ENCODE data around the gene COL23A1. TPM values are rescaled to one million over a fixed set of nuclear protein-coding genes. Genes with fewer than 3 reads are reported as not detected.

COL23A1 gene
- total RNA-seq, 1 experiment from 2014 or later: 0.18 TPM

DNA sequence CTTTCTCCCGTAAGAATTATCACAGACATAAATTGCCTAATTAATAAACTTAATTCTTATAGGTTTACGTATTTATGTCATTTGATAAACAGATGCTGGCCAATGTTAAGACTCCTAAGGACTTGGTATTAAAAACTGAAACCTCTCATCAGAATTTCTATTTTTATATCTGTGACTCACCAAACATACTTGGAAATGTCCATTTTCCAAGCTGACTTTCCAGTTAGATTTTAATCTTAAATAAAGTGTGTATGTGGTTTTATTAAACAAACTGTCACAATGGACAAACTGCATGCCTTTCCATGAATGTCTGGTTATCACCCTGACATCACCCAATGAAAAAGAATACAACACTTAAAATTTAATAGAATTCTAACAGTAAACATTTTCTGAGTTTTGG lies 12.6 kb upstream of the COL23A1 start:
- ChIA-PET CTCF (no interaction called here), POLR2A (no interaction called here)
- no peaks in the 10 kb centered on the region for H3K4me1 ChIP-seq
- Mint-ChIP-seq H3K27me3 (ENCODE audit: insufficient read depth, unreplicated experiment) (no peaks in the 10 kb centered on the region), H3K9me3 (ENCODE audit: unreplicated experiment) (peaks cover 16% of the 10 kb centered on the region), H3K4me1 (ENCODE audit: low read depth, unreplicated experiment) (no peaks in the 10 kb centered on the region), H3K27ac (ENCODE audit: unreplicated experiment) (no peak overlapping the region), H3K36me3 (ENCODE audit: insufficient read depth, unreplicated experiment) (peaks cover 95% of the 10 kb centered on the region), H3K4me3 (ENCODE audit: unreplicated experiment) (no peak overlapping the region)
- H3K9me3 ChIP-seq: peaks cover 13% of the 10 kb centered on the region
- TF ChIP-seq, protein P1, sequence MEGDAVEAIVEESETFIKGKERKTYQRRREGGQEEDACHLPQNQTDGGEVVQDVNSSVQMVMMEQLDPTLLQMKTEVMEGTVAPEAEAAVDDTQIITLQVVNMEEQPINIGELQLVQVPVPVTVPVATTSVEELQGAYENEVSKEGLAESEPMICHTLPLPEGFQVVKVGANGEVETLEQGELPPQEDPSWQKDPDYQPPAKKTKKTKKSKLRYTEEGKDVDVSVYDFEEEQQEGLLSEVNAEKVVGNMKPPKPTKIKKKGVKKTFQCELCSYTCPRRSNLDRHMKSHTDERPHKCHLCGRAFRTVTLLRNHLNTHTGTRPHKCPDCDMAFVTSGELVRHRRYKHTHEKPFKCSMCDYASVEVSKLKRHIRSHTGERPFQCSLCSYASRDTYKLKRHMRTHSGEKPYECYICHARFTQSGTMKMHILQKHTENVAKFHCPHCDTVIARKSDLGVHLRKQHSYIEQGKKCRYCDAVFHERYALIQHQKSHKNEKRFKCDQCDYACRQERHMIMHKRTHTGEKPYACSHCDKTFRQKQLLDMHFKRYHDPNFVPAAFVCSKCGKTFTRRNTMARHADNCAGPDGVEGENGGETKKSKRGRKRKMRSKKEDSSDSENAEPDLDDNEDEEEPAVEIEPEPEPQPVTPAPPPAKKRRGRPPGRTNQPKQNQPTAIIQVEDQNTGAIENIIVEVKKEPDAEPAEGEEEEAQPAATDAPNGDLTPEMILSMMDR (IDR thresholded peaks at IDR 0.05; ENCODE audit: insufficient read depth in 1 of 2, low read depth in 1 of 2, low read length in 1 of 2, severe bottlenecking in 1 of 2, unreplicated experiment in 1 of 2): no peak
- intact Hi-C loops (cut with micrococcal nuclease; ENCODE audit: unreplicated experiment): no loop called here
- no peak overlapping the region for H3K4me3 ChIP-seq (ENCODE audit: low read depth, low read length)
- peaks cover 7% of the 10 kb centered on the region for H3K36me3 ChIP-seq (ENCODE audit: control insufficient read depth, insufficient read depth, low read length)
- DNase-seq: no peak
- no peaks in the 10 kb centered on the region for H3K27me3 ChIP-seq (replicated peaks; ENCODE audit: control insufficient read depth, insufficient read depth, low read length)
- BruUV-seq (replicated peaks): no TSS peak

DNA sequence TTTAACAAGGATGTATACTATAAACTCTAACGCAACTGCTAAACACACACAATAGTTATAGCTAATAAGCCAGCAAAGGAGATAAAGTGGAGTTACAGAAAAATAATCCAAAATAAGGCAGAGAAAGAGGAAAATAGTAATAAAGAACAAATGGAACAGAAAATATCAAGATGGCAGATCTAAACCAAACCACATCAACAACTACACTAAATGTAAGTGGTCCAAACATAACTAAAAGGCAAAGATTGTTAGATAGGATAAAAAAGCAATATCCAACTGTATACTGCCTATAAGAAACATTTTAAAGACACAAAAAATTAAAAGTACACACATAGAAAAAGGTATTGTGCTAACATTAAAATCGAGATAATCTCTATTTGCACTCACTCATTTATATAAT lies 5.6 kb upstream of the COL23A1 start:
- H3K27me3 ChIP-seq (replicated peaks; ENCODE audit: control insufficient read depth, insufficient read depth, low read length): no peaks in the 10 kb centered on the region
- Mint-ChIP-seq H3K27me3 (ENCODE audit: insufficient read depth, unreplicated experiment) (no peaks in the 10 kb centered on the region), H3K36me3 (ENCODE audit: insufficient read depth, unreplicated experiment) (peaks cover 43% of the 10 kb centered on the region), H3K27ac (ENCODE audit: unreplicated experiment) (no peak overlapping the region), H3K4me3 (ENCODE audit: unreplicated experiment) (no peak overlapping the region), H3K4me1 (ENCODE audit: low read depth, unreplicated experiment) (no peaks in the 10 kb centered on the region), H3K9me3 (ENCODE audit: unreplicated experiment) (peaks cover 35% of the 10 kb centered on the region)
- TF ChIP-seq, protein P1 (IDR thresholded peaks at IDR 0.05; ENCODE audit: insufficient read depth in 1 of 2, low read depth in 1 of 2, low read length in 1 of 2, severe bottlenecking in 1 of 2, unreplicated experiment in 1 of 2): no peak
- H3K9me3 ChIP-seq: peaks cover 23% of the 10 kb centered on the region; the same call in 1 of the 2 replicates
- BruUV-seq (replicated peaks): no TSS peak
- ChIA-PET CTCF (no interaction called here), POLR2A (no interaction called here)
- intact Hi-C loops (cut with micrococcal nuclease; ENCODE audit: unreplicated experiment): no loop called here
- no peaks in the 10 kb centered on the region; the same call in 1 of the 2 replicates for H3K36me3 ChIP-seq (ENCODE audit: control insufficient read depth, insufficient read depth, low read length)
- H3K4me1 ChIP-seq: no peaks in the 10 kb centered on the region
- no peak for DNase-seq
- H3K4me3 ChIP-seq (ENCODE audit: low read depth, low read length): no peak overlapping the region

DNA sequence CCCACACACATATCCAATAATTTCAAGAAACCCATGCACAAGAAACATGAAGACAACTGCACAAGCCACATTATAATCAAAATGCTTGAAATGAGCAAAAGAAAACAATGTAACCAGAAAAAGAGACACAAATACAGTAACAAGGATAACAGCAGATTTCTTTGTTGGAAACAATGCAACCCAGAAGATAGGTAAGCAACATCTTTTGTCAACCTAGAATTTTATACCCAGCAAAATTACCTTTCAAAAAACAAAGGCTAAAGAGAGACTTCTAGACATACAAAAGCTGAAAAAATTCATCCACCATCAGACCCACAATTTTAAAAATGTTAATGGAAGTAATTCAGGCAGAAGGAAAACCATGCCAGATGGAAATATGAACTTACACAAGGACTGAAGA lies 5.0 kb upstream of the COL23A1 start:
- no TSS peak for BruUV-seq (replicated peaks)
- TF ChIP-seq, protein P1 (IDR thresholded peaks at IDR 0.05; ENCODE audit: insufficient read depth in 1 of 2, low read depth in 1 of 2, low read length in 1 of 2, severe bottlenecking in 1 of 2, unreplicated experiment in 1 of 2): no peak
- no peak overlapping the region for H3K4me3 Mint-ChIP-seq (ENCODE audit: unreplicated experiment)
- H3K27ac Mint-ChIP-seq (ENCODE audit: unreplicated experiment): no peak overlapping the region
- CTCF ChIA-PET: no interaction called here
- Histone ChIP-seq H3K4me3 (ENCODE audit: low read depth, low read length) (no peak overlapping the region), H3K36me3 (ENCODE audit: control insufficient read depth, insufficient read depth, low read length) (no peaks in the 10 kb centered on the region; the same call in 1 of the 2 replicates), H3K27me3 (replicated peaks; ENCODE audit: control insufficient read depth, insufficient read depth, low read length) (no peaks in the 10 kb centered on the region), H3K9me3 (peaks cover 23% of the 10 kb centered on the region; the same call in 1 of the 2 replicates), H3K4me1 (no peaks in the 10 kb centered on the region)
- intact Hi-C loops (cut with micrococcal nuclease; ENCODE audit: unreplicated experiment): no loop called here
- peaks cover 37% of the 10 kb centered on the region for H3K36me3 Mint-ChIP-seq (ENCODE audit: insufficient read depth, unreplicated experiment)
- H3K4me1 Mint-ChIP-seq (ENCODE audit: low read depth, unreplicated experiment): no peaks in the 10 kb centered on the region
- peaks cover 35% of the 10 kb centered on the region for H3K9me3 Mint-ChIP-seq (ENCODE audit: unreplicated experiment)
- no peaks in the 10 kb centered on the region for H3K27me3 Mint-ChIP-seq (ENCODE audit: insufficient read depth, unreplicated experiment)
- DNase-seq: no peak
- POLR2A ChIA-PET: no interaction called here

Data from Caco-2 (cell line).